HCT116 (cell line): ENCODE results near the gene MZB1. TPM values are rescaled to one million over a fixed set of nuclear protein-coding genes. Genes with fewer than 3 reads are reported as not detected.
A peak's percentile ranks its signal among the peaks of the same experiment; 100 is the strongest.

Experiments
- ATAC-seq: fragments of 200-7000 bp; cut with Tn5 transposase; 2 replicates; pipeline ENCODE4 v1.9.1; 2020; ENCODE audit warnings: mild to moderate bottlenecking, moderate library complexity
- BruUV-seq: library from RNA; stranded (reverse); fragments of 400-500 nt; replicated peaks from 2 replicates; lab custom pipeline; 2021; lab: Mats Ljungman, UMichigan
- CTCF ChIA-PET: fragments of 300-600 bp; sonication (Branson Sonifier 250); formaldehyde crosslinking; loops from one replicate; lab custom pipeline; 2021; ENCODE audit warnings: antibody characterized with exemption; lab: Charles Lee
- POLR2A ChIA-PET: fragments of 300-600, 350-600 bp; sonication (Branson Sonifier 250); formaldehyde crosslinking; loops from one replicate; lab custom pipeline; 2021; ENCODE audit warnings: antibody characterized with exemption; lab: Charles Lee
- RAD21 ChIA-PET, 2 experiments: fragments of 300-600 bp; sonication (Branson Sonifier 250); formaldehyde crosslinking; loops; one replicate each; lab custom pipeline; 2023; ENCODE audit warnings: low total read pairs in 2 of 2; ENCODE audit not compliant: uncharacterized antibody in 2 of 2, unreplicated experiment in 2 of 2, low non-redundant PET in 1 of 2; lab: Charles Lee
- DNase-seq: peaks from one replicate; pipeline ENCODE4 v3.0.0-alpha.2; 2010; ENCODE audit warnings: low read depth, low spot score
- H2AFZ ChIP-seq: fragments of 200-600 bp; shearing (Covaris generic), sonication (generic); 2 replicates; pipeline ENCODE4 v1.6.1; 2017; ENCODE audit warnings: low read depth, mixed run types, mixed read lengths, antibody characterized with exemption, low read length; ENCODE audit not compliant: poor library complexity, severe bottlenecking
- H3K27ac ChIP-seq: 2 replicates; pipeline ENCODE4 v1.5.1; 2012; ENCODE audit warnings: low read depth, low read length
- H3K27me3 ChIP-seq: fragments of 200-600 bp; sonication (generic); 2 replicates; pipeline ENCODE4 v1.6.1; 2016; ENCODE audit warnings: mixed run types, low read length, mixed read lengths; ENCODE audit not compliant: insufficient read depth
- H3K36me3 ChIP-seq, 2 experiments: fragments of 200-500 bp in 1 of 2; fragments of 200-600 bp in 1 of 2; sonication (Bioruptor generic) in 1 of 2; sonication (generic) in 1 of 2; 2 replicates each; pipeline versions ENCODE4 v1.5.1 to v1.6.1; 2014 to 2016; ENCODE audit warnings: low read length in 2 of 2, inconsistent platforms in 1 of 2, mixed read lengths in 1 of 2, mixed run types in 1 of 2; ENCODE audit not compliant: insufficient read depth in 2 of 2, control insufficient read depth in 1 of 2
- H3K4me1 ChIP-seq, 2 experiments: fragments of 200-600 bp in 1 of 2; sonication (generic) in 1 of 2; 2 replicates each; pipeline versions ENCODE4 v1.5.1 to v1.6.1; 2012 to 2017; ENCODE audit warnings: low read length in 2 of 2, inconsistent platforms in 1 of 2, mild to moderate bottlenecking in 1 of 2, mixed read lengths in 1 of 2, mixed run types in 1 of 2, moderate library complexity in 1 of 2; ENCODE audit not compliant: insufficient read depth in 2 of 2, control insufficient read depth in 1 of 2
- H3K4me2 ChIP-seq: fragments of 200-600 bp; sonication (generic); 2 replicates; pipeline ENCODE4 v1.6.1; 2017; ENCODE audit warnings: mixed run types, low read length, mixed read lengths
- H3K4me3 ChIP-seq, 2 experiments: fragments of 200-600 bp in 1 of 2; sonication (generic) in 1 of 2; replicated peaks in 1 of 2; 2 replicates each; pipeline ENCODE4 v1.5.1; 2011 to 2016; ENCODE audit warnings: low read length in 2 of 2, control low read depth in 1 of 2, low read depth in 1 of 2, mild to moderate bottlenecking in 1 of 2, mixed read lengths in 1 of 2, mixed run types in 1 of 2
- H3K79me2 ChIP-seq: fragments of 200-600 bp; sonication (generic); 2 replicates; pipeline ENCODE4 v1.6.1; 2017; ENCODE audit warnings: mild to moderate bottlenecking, mixed run types, low read length, moderate library complexity, mixed read lengths; ENCODE audit not compliant: insufficient read depth
- H3K9ac ChIP-seq: fragments of 200-600 bp; sonication (generic); 2 replicates; pipeline ENCODE4 v1.6.1; 2016; ENCODE audit warnings: low read length, mixed read lengths
- H3K9me2 ChIP-seq: fragments of 200-600 bp; sonication (generic), shearing (Covaris generic); 2 replicates; pipeline ENCODE4 v1.6.1; 2017; ENCODE audit warnings: mixed run types, mild to moderate bottlenecking, moderate library complexity; ENCODE audit not compliant: insufficient read depth
- H3K9me3 ChIP-seq, 2 experiments: fragments of 200-500 bp in 1 of 2; fragments of 200-600 bp in 1 of 2; sonication (Bioruptor generic) in 1 of 2; sonication (generic) in 1 of 2; 2 replicates each; pipeline ENCODE4 v1.6.1; 2014 to 2017; ENCODE audit warnings: low read length in 2 of 2, mixed read lengths in 2 of 2, inconsistent platforms in 1 of 2, low read depth in 1 of 2, mild to moderate bottlenecking in 1 of 2, mixed run types in 1 of 2, moderate library complexity in 1 of 2; ENCODE audit not compliant: control insufficient read depth in 1 of 2, insufficient read depth in 1 of 2
- H4K20me1 ChIP-seq: fragments of 200-600 bp; sonication (generic), shearing (Covaris generic); 2 replicates; pipeline ENCODE4 v1.6.1; 2017; ENCODE audit warnings: mixed run types, mild to moderate bottlenecking, moderate library complexity; ENCODE audit not compliant: insufficient read depth
- ATF3 ChIP-seq: IDR thresholded peaks from 2 replicates; pipeline ENCODE4 v1.6.1; 2012
- CEBPB ChIP-seq: IDR thresholded peaks from 2 replicates; pipeline ENCODE4 v1.6.1; 2012; ENCODE audit warnings: low read depth
- EZH2 ChIP-seq: fragments of 200-600 bp; sonication (generic); IDR thresholded peaks from 2 replicates; pipeline ENCODE4 v1.6.1; 2017; ENCODE audit warnings: antibody characterized with exemption, mixed run types
- EZH2phosphoT487 ChIP-seq: fragments of 200-600 bp; IDR thresholded peaks from 2 replicates; pipeline ENCODE4 v1.6.1; 2018; ENCODE audit warnings: antibody characterized with exemption, borderline replicate concordance
- POLR2AphosphoS5 ChIP-seq: IDR thresholded peaks from 2 replicates; pipeline ENCODE4 v1.6.1; 2011; ENCODE audit warnings: mild to moderate bottlenecking, low read depth, low read length, moderate library complexity
- SIN3A ChIP-seq: IDR thresholded peaks from 2 replicates; pipeline ENCODE4 v1.6.1; 2012; ENCODE audit warnings: low read depth
- SP1 ChIP-seq: IDR thresholded peaks from 2 replicates; pipeline ENCODE4 v1.6.1; 2012; ENCODE audit warnings: low read depth
- ZBTB33 ChIP-seq: IDR thresholded peaks from 2 replicates; pipeline ENCODE4 v1.6.1; 2011; ENCODE audit warnings: mild to moderate bottlenecking, low read length, moderate library complexity; ENCODE audit not compliant: insufficient replicate concordance; ENCODE audit errors: extremely low read depth
- intact Hi-C: fragments of 100-400 bp; cut with micrococcal nuclease; formaldehyde crosslinking; loops from 2 replicates; pipeline ENCODE4 v1.10.0; 2022
- total RNA-seq: library from RNA; stranded (reverse); gene quantifications from one replicate; pipeline ENCODE4 v1.2.1, GENCODE V29; 2021; ENCODE audit not compliant: unreplicated experiment

The MZB1 gene
- total RNA-seq, 1 experiment from 2014 or later = 0.81 TPM

GRCh38 chr5:139343476-139343875 lies 46.2 kb downstream of the MZB1 start:
- Histone ChIP-seq H3K27me3 (no peaks in the 10 kb centered on the region), H3K9me3 (no peaks in the 10 kb centered on the region), H3K79me2 (peaks cover 67% of the 10 kb centered on the region), H3K36me3 (0 out of 4 replicates have a peak, but pooled peaks cover 4% of the 10 kb centered on the region in 2 experiments), H3K4me1 (peaks cover 4 to 16% of the 10 kb centered on the region in 2 experiments; a peak in 3 of 4 replicates), H3K9ac (peak overlapping the region; percentile 95; the same call in 1 of the 2 replicates), H4K20me1 (peaks cover 6% of the 10 kb centered on the region; the same call in 1 of the 2 replicates), H3K27ac (no peak overlapping the region), H3K9me2 (no peaks in the 10 kb centered on the region), H3K4me2 (peak overlapping the region; percentile 93), H3K4me3 (peak overlapping the region in 1 of 2 experiments; percentile 88; a peak in 2 of 4 replicates), H2AFZ (no peak overlapping the region)
- DNase-seq = no peak
- ATAC-seq = no peak
- ChIA-PET RAD21 (no interaction called here), POLR2A (no interaction called here), CTCF (no interaction called here)
- no TSS peak for BruUV-seq
- no peak for TF ChIP-seq CEBPB
- no peak for TF ChIP-seq ZBTB33
- no peak for TF ChIP-seq ATF3
- TF ChIP-seq SIN3A = no peak
- TF ChIP-seq POLR2AphosphoS5 = no peak
- TF ChIP-seq EZH2phosphoT487 = no peak
- no peak for TF ChIP-seq EZH2
- no peak for TF ChIP-seq SP1
- intact Hi-C loops = no loop called here
